Liver (tissue), 3 donors: ENCODE measurements around the gene UPF3B.

Experiments
- JUND ChIP-seq, 2 donors: IDR thresholded peaks; 2 replicates each; pipeline ENCODE4 v1.6.1; 2016; ENCODE audit warnings: antibody characterized with exemption in 2 of 2
- MAX ChIP-seq: IDR thresholded peaks from 2 replicates; pipeline ENCODE4 v1.6.1; 2016; ENCODE audit warnings: antibody characterized with exemption
- SP1 ChIP-seq: IDR thresholded peaks from 2 replicates; pipeline ENCODE4 v1.6.1; 2018; ENCODE audit warnings: antibody characterized with exemption, mild to moderate bottlenecking
- TAF1 ChIP-seq: conservative IDR thresholded peaks from 2 replicates; pipeline ENCODE4 v1.6.1; 2016; ENCODE audit warnings: antibody characterized with exemption, mild to moderate bottlenecking
- TF ChIP-seq, protein P1 (sequence below): fragments of 150-350 bp; IDR thresholded peaks from 2 replicates; pipeline ENCODE4 v1.5.1; 2017; ENCODE audit warnings: improper control_type of control experiment, low read depth, low read length; ENCODE audit not compliant: missing input control
- TF ChIP-seq, protein P2 (sequence below): IDR thresholded peaks from 2 replicates; pipeline ENCODE4 v1.6.1; 2016; ENCODE audit warnings: antibody characterized with exemption, mild to moderate bottlenecking
- donor health status: healthy.
- donor health status: healthy.

DNA sequence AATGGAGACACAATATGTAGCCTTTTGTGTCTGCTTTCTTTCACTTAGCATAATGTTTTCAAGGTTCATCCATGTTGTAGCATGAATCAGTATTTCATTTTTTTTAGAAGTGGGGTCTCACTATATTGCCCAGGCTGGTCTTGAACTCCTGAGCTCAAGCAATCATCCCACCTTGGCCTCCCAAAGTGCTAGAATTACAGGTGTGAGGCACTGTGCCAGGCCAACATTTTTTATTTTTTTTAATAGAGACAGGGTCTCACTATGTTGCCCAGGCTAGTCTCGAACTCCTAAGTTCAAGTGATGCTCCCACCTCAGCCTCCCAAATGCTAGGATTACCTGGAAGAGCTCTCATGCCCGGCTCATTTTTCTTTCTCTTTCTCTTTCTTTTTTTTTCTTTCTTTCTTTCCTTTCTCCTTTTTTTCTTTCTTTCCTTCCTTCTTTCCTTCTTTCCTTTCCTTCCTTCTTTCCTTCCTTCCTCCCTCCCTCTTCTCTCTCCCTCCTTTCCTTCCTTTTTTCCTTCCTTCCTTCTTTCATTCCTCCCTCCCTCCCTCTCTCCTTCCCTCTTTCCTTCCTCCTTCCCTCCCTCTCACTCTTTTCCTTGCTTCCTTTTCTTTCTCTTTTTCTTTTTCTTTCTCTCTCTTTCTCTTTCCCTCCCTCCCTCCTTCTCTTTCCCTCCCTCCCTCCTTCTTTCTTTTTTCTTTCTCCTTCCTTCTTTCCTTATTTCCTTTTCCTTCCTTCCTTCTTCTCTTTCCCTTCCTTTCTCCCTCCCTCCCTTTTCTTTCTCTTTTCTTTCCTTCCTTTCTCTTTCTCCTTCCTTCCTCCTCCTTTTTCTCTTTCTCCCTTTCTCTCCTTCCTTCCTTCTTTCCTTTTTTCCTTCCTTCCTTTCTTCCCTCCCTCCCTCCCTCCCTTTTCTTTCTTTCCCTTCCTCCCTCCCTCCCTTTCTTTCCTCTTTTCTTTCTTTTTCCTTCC is 51.2 kb downstream of the UPF3B start:
- TF ChIP-seq, protein P1, sequence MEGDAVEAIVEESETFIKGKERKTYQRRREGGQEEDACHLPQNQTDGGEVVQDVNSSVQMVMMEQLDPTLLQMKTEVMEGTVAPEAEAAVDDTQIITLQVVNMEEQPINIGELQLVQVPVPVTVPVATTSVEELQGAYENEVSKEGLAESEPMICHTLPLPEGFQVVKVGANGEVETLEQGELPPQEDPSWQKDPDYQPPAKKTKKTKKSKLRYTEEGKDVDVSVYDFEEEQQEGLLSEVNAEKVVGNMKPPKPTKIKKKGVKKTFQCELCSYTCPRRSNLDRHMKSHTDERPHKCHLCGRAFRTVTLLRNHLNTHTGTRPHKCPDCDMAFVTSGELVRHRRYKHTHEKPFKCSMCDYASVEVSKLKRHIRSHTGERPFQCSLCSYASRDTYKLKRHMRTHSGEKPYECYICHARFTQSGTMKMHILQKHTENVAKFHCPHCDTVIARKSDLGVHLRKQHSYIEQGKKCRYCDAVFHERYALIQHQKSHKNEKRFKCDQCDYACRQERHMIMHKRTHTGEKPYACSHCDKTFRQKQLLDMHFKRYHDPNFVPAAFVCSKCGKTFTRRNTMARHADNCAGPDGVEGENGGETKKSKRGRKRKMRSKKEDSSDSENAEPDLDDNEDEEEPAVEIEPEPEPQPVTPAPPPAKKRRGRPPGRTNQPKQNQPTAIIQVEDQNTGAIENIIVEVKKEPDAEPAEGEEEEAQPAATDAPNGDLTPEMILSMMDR = no peak
- TF ChIP-seq MAX = no peak
- no peak for TF ChIP-seq TAF1
- TF ChIP-seq, protein P2, sequence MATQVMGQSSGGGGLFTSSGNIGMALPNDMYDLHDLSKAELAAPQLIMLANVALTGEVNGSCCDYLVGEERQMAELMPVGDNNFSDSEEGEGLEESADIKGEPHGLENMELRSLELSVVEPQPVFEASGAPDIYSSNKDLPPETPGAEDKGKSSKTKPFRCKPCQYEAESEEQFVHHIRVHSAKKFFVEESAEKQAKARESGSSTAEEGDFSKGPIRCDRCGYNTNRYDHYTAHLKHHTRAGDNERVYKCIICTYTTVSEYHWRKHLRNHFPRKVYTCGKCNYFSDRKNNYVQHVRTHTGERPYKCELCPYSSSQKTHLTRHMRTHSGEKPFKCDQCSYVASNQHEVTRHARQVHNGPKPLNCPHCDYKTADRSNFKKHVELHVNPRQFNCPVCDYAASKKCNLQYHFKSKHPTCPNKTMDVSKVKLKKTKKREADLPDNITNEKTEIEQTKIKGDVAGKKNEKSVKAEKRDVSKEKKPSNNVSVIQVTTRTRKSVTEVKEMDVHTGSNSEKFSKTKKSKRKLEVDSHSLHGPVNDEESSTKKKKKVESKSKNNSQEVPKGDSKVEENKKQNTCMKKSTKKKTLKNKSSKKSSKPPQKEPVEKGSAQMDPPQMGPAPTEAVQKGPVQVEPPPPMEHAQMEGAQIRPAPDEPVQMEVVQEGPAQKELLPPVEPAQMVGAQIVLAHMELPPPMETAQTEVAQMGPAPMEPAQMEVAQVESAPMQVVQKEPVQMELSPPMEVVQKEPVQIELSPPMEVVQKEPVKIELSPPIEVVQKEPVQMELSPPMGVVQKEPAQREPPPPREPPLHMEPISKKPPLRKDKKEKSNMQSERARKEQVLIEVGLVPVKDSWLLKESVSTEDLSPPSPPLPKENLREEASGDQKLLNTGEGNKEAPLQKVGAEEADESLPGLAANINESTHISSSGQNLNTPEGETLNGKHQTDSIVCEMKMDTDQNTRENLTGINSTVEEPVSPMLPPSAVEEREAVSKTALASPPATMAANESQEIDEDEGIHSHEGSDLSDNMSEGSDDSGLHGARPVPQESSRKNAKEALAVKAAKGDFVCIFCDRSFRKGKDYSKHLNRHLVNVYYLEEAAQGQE = no peak
- no peak for TF ChIP-seq JUND (IDR thresholded peaks at IDR 0.05)
- no peak for TF ChIP-seq SP1
